H9 (cell line): ENCODE measurements around the gene CD244. TPM values are rescaled to one million over a fixed set of nuclear protein-coding genes. Genes with fewer than 3 reads are reported as not detected.

Experiments used
- DNase-seq: peaks from one replicate; pipeline ENCODE4 v3.0.0-alpha.2; 2017
- H2AFZ ChIP-seq: one replicate; pipeline ENCODE4 v1.6.1; 2013; ENCODE audit warnings: mild to moderate bottlenecking, low read length, control low read depth, moderate library complexity
- H2AK5ac ChIP-seq: 2 replicates; pipeline ENCODE4 v1.6.1; 2013; ENCODE audit warnings: low read length, control low read depth, mixed read lengths; ENCODE audit not compliant: insufficient read length
- H2BK120ac ChIP-seq: one replicate; pipeline ENCODE4 v1.6.1; 2013; ENCODE audit warnings: low read depth, mild to moderate bottlenecking, low read length, control low read depth, inconsistent platforms; ENCODE audit not compliant: poor library complexity, severe bottlenecking
- H2BK12ac ChIP-seq: 2 replicates; pipeline ENCODE4 v1.6.1; 2013; ENCODE audit warnings: low read length, control low read depth, mixed read lengths, low read depth; ENCODE audit not compliant: insufficient read length
- H2BK15ac ChIP-seq: 2 replicates; pipeline ENCODE4 v1.6.1; 2013; ENCODE audit warnings: low read depth, low read length, control low read depth
- H2BK20ac ChIP-seq: one replicate; pipeline ENCODE4 v1.6.1; 2013; ENCODE audit warnings: low read depth, mild to moderate bottlenecking, low read length, control low read depth, inconsistent platforms; ENCODE audit not compliant: poor library complexity, severe bottlenecking
- H2BK5ac ChIP-seq: 2 replicates; pipeline ENCODE4 v1.6.1; 2013; ENCODE audit warnings: low read length, control low read depth, mixed read lengths; ENCODE audit not compliant: insufficient read length
- H3K14ac ChIP-seq: 2 replicates; pipeline ENCODE4 v1.6.1; 2013; ENCODE audit warnings: low read length, control low read depth; ENCODE audit not compliant: insufficient read depth
- H3K18ac ChIP-seq: 2 replicates; pipeline ENCODE4 v1.6.1; 2013; ENCODE audit warnings: low read depth, mild to moderate bottlenecking, mixed read lengths, low read length, control low read depth; ENCODE audit not compliant: insufficient read length
- H3K23ac ChIP-seq: 2 replicates; pipeline ENCODE4 v1.6.1; 2013; ENCODE audit warnings: low read length, control low read depth, mixed read lengths, low read depth; ENCODE audit not compliant: insufficient read length
- H3K23me2 ChIP-seq: 2 replicates; pipeline ENCODE4 v1.6.1; 2013; ENCODE audit warnings: low read depth, mild to moderate bottlenecking, mixed read lengths, low read length, control low read depth; ENCODE audit not compliant: insufficient read length, poor library complexity, severe bottlenecking
- H3K27ac ChIP-seq: 2 replicates; pipeline ENCODE4 v1.5.1; 2013; ENCODE audit warnings: low read length, control low read depth, mixed read lengths, low read depth; ENCODE audit not compliant: insufficient read length
- H3K27me3 ChIP-seq: 2 replicates; pipeline ENCODE4 v1.6.1; 2013; ENCODE audit warnings: low read length, control low read depth, inconsistent platforms; ENCODE audit not compliant: insufficient read depth
- H3K4ac ChIP-seq: 2 replicates; pipeline ENCODE4 v1.6.1; 2013; ENCODE audit warnings: low read depth, mild to moderate bottlenecking, control low read depth, inconsistent platforms, low read length, moderate library complexity
- H3K4me1 ChIP-seq: 2 replicates; pipeline ENCODE4 v1.6.1; 2013; ENCODE audit warnings: low read length, control low read depth, inconsistent platforms; ENCODE audit not compliant: insufficient read depth
- H3K4me2 ChIP-seq: 2 replicates; pipeline ENCODE4 v1.6.1; 2013; ENCODE audit warnings: low read length, control low read depth, mixed read lengths; ENCODE audit not compliant: insufficient read length, insufficient read depth
- H3K56ac ChIP-seq: 2 replicates; pipeline ENCODE4 v1.6.1; 2013; ENCODE audit warnings: low read depth, mild to moderate bottlenecking, mixed read lengths, low read length, control low read depth; ENCODE audit not compliant: insufficient read length
- H3K79me1 ChIP-seq: 2 replicates; pipeline ENCODE4 v1.6.1; 2013; ENCODE audit warnings: low read depth, mild to moderate bottlenecking, moderate library complexity, low read length, control low read depth, inconsistent platforms; ENCODE audit not compliant: insufficient read depth, poor library complexity, severe bottlenecking
- H3K79me2 ChIP-seq: 2 replicates; pipeline ENCODE4 v1.6.1; 2013; ENCODE audit warnings: low read length, control low read depth, inconsistent platforms; ENCODE audit not compliant: insufficient read depth
- H3K9ac ChIP-seq: 2 replicates; pipeline ENCODE4 v1.6.1; 2013; ENCODE audit warnings: low read length, control low read depth, mixed read lengths; ENCODE audit not compliant: insufficient read length; ENCODE audit errors: extremely low read depth
- H3K9me3 ChIP-seq: one replicate; pipeline ENCODE4 v1.6.1; 2013; ENCODE audit warnings: low read depth, low read length, inconsistent platforms; ENCODE audit not compliant: control insufficient read depth
- H3T11ph ChIP-seq: one replicate; pipeline ENCODE4 v1.6.1; 2013; ENCODE audit warnings: mild to moderate bottlenecking, low read length, control low read depth, inconsistent platforms
- H4K20me1 ChIP-seq: one replicate; pipeline ENCODE4 v1.6.1; 2013; ENCODE audit not compliant: control insufficient read depth, insufficient read length, insufficient read depth
- H4K5ac ChIP-seq: 2 replicates; pipeline ENCODE4 v1.6.1; 2013; ENCODE audit warnings: low read depth, mild to moderate bottlenecking, mixed read lengths, low read length, control low read depth; ENCODE audit not compliant: insufficient read length
- H4K8ac ChIP-seq: replicated peaks from 2 replicates; pipeline ENCODE4 v1.6.1; 2013; ENCODE audit warnings: low read length, control low read depth, mixed read lengths, low read depth; ENCODE audit not compliant: insufficient read length
- H4K91ac ChIP-seq: 2 replicates; pipeline ENCODE4 v1.6.1; 2013; ENCODE audit warnings: low read depth, mild to moderate bottlenecking, moderate library complexity, mixed read lengths, low read length, control low read depth; ENCODE audit not compliant: insufficient read length
- H3K27ac Mint-ChIP-seq, 3 experiments: 2 replicates in 2 of 3; 3 replicates in 1 of 3; pipeline ENCODE4 v1.8.0; 2020 to 2021; ENCODE audit warnings: mixed read lengths in 3 of 3, mild to moderate bottlenecking in 1 of 3, moderate library complexity in 1 of 3
- H3K27me3 Mint-ChIP-seq: 2 replicates; pipeline ENCODE4 v1.8.0; 2021; ENCODE audit warnings: low read depth, mild to moderate bottlenecking, moderate library complexity, mixed read lengths
- H3K36me3 Mint-ChIP-seq, 3 experiments: 2 replicates in 2 of 3; 3 replicates in 1 of 3; pipeline ENCODE4 v1.8.0; 2020 to 2021; ENCODE audit warnings: low read depth in 3 of 3, mixed read lengths in 3 of 3; ENCODE audit not compliant: insufficient read depth in 1 of 3
- H3K4me1 Mint-ChIP-seq, 2 experiments: 2 replicates each; pipeline ENCODE4 v1.8.0; 2020; ENCODE audit warnings: mixed read lengths in 2 of 2
- H3K4me3 Mint-ChIP-seq, 2 experiments: 2 replicates in 1 of 2; 3 replicates in 1 of 2; pipeline ENCODE4 v1.8.0; 2020 to 2021; ENCODE audit warnings: mild to moderate bottlenecking in 2 of 2, mixed read lengths in 2 of 2, moderate library complexity in 1 of 2
- H3K9me3 Mint-ChIP-seq, 2 experiments: 2 replicates in 1 of 2; 3 replicates in 1 of 2; pipeline ENCODE4 v1.8.0; 2020; ENCODE audit warnings: mild to moderate bottlenecking in 2 of 2, mixed read lengths in 2 of 2, moderate library complexity in 1 of 2
- WGBS: extraction: QIAGEN DNeasy Blood & Tissue Kit; methylation state at CpG from one replicate; pipeline ENCODE4 v1.1.7; 2013; ENCODE audit warnings: missing lambda C conversion rate, low lambda C conversion rate, mixed read lengths; ENCODE audit not compliant: insufficient read length; ENCODE audit errors: extremely low coverage; 5-methylcytosine and 5-hydroxymethylcytosine counted together
- total RNA-seq: library from RNA; stranded (reverse); gene quantifications from 2 replicates; pipeline ENCODE4 v1.2.1, GENCODE V29; 2021
- TF ChIP-seq, protein P1 (sequence below): fragments of 200-600 bp; sonication (generic); conservative IDR thresholded peaks from 3 replicates; pipeline ENCODE4 v1.8.0; 2021; ENCODE audit warnings: antibody characterized with exemption, mild to moderate bottlenecking

The CD244 gene
- total RNA-seq, 1 experiment from 2014 or later: not detected

DNA sequence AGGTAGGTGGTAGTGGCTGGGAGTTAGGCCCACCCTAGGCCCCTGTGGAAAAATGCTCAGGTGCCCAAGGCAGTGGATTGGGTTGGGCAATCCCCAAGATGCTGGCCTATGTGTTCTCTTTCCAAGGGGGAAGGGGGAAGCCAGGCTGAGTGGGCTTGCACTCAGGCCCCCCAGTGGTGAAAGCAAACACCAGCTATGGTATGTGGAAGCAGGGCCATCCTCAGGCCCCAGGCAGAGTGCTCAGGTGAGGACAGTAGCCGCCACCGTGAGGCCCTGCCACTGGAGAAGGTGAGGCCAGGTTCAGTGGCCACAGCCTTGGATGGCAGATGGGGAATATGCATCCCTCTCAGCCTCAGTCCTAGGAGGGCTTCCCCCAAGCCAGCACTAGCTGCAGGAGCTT lies 54.9 kb downstream of the CD244 start:
- H3K4me1 ChIP-seq: peaks cover 2% of the 10 kb centered on the region; the same call in 1 of the 2 replicates
- no peak overlapping the region for H2BK120ac ChIP-seq
- Mint-ChIP-seq H3K9me3 (peaks cover 12 to 15% of the 10 kb centered on the region in 2 experiments; a peak in 4 of 5 replicates), H3K4me1 (peaks cover 20 to 24% of the 10 kb centered on the region in 2 experiments), H3K36me3 (peaks cover 0 to 15% (median 3%) of the 10 kb centered on the region in 3 experiments; a peak in 4 of 7 replicates), H3K4me3 (no peak overlapping the region), H3K27me3 (no peaks in the 10 kb centered on the region), H3K27ac (no peak overlapping the region)
- no peaks in the 10 kb centered on the region for H4K20me1 ChIP-seq
- no peaks in the 10 kb centered on the region for H3K79me2 ChIP-seq
- H2AFZ ChIP-seq: no peak overlapping the region
- H2AK5ac ChIP-seq: no peak overlapping the region
- H3K56ac ChIP-seq: no peak overlapping the region
- H3K79me1 ChIP-seq: no peaks in the 10 kb centered on the region
- H3K23ac ChIP-seq: no peak overlapping the region
- H4K8ac ChIP-seq: no peak overlapping the region
- H3K27ac ChIP-seq: no peak overlapping the region
- no peak overlapping the region for H2BK12ac ChIP-seq
- WGBS: no CpG with 5 or more reads among the region's 2 CpGs
- no peak overlapping the region for H2BK20ac ChIP-seq
- H2BK5ac ChIP-seq: no peak overlapping the region
- H3K14ac ChIP-seq: no peak overlapping the region
- no peak overlapping the region for H3K4ac ChIP-seq
- no peak overlapping the region for H4K91ac ChIP-seq
- peak overlapping the region; percentile 3 for H3K18ac ChIP-seq
- TF ChIP-seq, protein P1, sequence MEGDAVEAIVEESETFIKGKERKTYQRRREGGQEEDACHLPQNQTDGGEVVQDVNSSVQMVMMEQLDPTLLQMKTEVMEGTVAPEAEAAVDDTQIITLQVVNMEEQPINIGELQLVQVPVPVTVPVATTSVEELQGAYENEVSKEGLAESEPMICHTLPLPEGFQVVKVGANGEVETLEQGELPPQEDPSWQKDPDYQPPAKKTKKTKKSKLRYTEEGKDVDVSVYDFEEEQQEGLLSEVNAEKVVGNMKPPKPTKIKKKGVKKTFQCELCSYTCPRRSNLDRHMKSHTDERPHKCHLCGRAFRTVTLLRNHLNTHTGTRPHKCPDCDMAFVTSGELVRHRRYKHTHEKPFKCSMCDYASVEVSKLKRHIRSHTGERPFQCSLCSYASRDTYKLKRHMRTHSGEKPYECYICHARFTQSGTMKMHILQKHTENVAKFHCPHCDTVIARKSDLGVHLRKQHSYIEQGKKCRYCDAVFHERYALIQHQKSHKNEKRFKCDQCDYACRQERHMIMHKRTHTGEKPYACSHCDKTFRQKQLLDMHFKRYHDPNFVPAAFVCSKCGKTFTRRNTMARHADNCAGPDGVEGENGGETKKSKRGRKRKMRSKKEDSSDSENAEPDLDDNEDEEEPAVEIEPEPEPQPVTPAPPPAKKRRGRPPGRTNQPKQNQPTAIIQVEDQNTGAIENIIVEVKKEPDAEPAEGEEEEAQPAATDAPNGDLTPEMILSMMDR: peak; percentile 36; the same call in 1 of the 3 replicates
- no peaks in the 10 kb centered on the region for H3K27me3 ChIP-seq
- no peaks in the 10 kb centered on the region for H3K9me3 ChIP-seq
- no peak overlapping the region for H3K4me2 ChIP-seq
- H3T11ph ChIP-seq: no peak overlapping the region
- H3K9ac ChIP-seq: no peak overlapping the region
- H3K23me2 ChIP-seq: no peaks in the 10 kb centered on the region
- no peak for DNase-seq
- no peak overlapping the region for H2BK15ac ChIP-seq
- H4K5ac ChIP-seq: no peak overlapping the region
